Gastroesophageal sphincter (tissue), 3 donors: ENCODE data around the gene OR5A2.

Source experiments
- EP300 ChIP-seq: sonication (generic); formaldehyde crosslinking; IDR thresholded peaks from one replicate; pipeline ENCODE4 v1.6.1; 2017; ENCODE audit warnings: antibody characterized with exemption, mild to moderate bottlenecking
- TF ChIP-seq, protein P1 (sequence below), 4 experiments: fragments of 200-600 bp in 2 of 4; fragments of 450-650 bp in 2 of 4; sonication (generic) in 1 of 4; IDR thresholded peaks; one replicate each; pipeline ENCODE4 v1.5.1; 2017 to 2019; ENCODE audit warnings: antibody characterized with exemption in 4 of 4, mild to moderate bottlenecking in 2 of 4, moderate library complexity in 2 of 4

- TF ChIP-seq, protein P1, sequence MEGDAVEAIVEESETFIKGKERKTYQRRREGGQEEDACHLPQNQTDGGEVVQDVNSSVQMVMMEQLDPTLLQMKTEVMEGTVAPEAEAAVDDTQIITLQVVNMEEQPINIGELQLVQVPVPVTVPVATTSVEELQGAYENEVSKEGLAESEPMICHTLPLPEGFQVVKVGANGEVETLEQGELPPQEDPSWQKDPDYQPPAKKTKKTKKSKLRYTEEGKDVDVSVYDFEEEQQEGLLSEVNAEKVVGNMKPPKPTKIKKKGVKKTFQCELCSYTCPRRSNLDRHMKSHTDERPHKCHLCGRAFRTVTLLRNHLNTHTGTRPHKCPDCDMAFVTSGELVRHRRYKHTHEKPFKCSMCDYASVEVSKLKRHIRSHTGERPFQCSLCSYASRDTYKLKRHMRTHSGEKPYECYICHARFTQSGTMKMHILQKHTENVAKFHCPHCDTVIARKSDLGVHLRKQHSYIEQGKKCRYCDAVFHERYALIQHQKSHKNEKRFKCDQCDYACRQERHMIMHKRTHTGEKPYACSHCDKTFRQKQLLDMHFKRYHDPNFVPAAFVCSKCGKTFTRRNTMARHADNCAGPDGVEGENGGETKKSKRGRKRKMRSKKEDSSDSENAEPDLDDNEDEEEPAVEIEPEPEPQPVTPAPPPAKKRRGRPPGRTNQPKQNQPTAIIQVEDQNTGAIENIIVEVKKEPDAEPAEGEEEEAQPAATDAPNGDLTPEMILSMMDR (IDR thresholded peaks at IDR 0.05), result no peak
- no peak for TF ChIP-seq EP300
Observed at GRCh38 chr11:59456661-59457060, 30.4 kb upstream of the OR5A2 start, which contains the start of gene OR4D6.
